Cerebellar cortex (tissue), 1 donor: ENCODE measurements around the gene SIVA1.

Source experiments
- DNase-seq: peaks from one replicate; pipeline ENCODE4 v3.0.0-alpha.2; 2015; ENCODE audit warnings: low spot score

SIVA1 gene, protein sequence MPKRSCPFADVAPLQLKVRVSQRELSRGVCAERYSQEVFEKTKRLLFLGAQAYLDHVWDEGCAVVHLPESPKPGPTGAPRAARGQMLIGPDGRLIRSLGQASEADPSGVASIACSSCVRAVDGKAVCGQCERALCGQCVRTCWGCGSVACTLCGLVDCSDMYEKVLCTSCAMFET

DNA sequence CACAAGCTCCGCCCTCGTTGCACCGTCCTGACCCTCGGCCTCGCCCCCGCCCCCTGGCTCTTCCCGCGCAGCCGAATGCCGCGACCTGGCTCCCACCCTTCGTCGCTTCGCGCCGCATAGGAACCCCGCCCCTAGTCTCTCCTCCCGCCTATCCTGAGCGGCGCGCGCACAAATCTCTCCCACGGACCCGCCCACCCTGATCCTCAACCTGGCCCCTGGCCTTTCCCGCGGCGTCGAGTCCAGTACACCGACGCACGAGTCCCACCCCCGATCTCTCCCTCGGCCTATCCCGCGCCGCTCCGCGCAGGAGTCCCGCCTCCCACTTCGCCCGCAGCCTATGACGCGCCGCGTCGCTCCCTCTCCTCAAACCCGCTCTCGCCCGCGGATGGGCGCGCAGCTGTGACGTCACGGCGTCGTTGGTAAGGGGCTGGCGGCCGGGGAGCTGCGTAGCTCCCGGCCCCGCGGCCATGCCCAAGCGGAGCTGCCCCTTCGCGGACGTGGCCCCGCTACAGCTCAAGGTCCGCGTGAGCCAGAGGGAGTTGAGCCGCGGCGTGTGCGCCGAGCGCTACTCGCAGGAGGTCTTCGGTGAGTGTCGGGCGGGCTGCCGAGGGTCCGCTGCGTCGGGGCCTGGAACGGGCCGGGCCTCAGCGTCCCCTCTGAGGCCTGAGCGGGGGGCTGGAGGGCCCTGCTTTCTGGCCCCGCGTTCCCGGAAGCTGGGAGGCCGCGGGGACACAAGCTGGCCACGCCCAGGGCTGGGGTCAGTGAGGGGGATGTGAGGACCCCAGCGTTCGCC lies at the start of gene SIVA1:
Gene SIVA1, plus strand, starts transcription at position 413 of the 793 bp plus-strand sequence. Its CDS starts 55 bp downstream, at position 468.
- peak; percentile 99 for DNase-seq

DNA sequence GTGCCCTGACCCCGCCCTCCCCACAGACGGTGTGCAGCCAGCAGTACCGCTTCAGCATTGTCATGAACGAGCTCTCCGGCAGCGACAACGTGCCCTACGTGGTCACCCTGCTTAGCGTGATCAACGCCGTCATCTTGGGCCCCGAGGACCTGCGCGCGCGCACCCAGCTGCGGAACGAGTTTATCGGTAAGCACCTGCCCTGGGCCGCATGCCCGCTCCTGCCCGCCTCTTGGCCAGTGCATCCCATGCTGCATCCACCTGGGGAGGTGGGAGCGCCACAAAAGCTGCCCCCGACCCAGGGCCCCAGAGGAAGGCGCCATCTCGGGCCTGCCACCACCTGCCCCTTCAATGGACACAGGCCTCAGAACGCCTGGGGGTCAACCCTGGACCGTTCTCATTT lies 49.7 kb upstream of the SIVA1 start:
- no peak for DNase-seq

DNA sequence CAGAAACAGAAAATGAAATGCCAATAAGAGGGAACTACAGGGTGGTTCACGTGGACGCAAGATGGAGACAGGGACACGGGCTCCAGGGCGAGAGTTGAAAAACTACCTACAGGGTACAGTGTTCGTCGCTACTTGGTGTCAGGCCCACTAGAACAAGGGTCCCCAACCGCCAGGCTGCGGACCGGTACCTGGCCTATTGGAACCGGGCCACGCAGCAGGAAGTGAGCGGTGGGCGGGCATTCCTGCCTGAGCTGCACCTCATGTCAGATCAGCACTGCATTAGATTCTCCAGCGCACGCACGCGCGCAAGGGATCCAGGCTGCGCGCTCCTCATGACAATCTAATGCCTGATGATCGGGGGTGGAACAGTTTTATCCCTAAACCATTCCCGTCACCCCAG lies 48.7 kb upstream of the SIVA1 start:
- DNase-seq: no peak

DNA sequence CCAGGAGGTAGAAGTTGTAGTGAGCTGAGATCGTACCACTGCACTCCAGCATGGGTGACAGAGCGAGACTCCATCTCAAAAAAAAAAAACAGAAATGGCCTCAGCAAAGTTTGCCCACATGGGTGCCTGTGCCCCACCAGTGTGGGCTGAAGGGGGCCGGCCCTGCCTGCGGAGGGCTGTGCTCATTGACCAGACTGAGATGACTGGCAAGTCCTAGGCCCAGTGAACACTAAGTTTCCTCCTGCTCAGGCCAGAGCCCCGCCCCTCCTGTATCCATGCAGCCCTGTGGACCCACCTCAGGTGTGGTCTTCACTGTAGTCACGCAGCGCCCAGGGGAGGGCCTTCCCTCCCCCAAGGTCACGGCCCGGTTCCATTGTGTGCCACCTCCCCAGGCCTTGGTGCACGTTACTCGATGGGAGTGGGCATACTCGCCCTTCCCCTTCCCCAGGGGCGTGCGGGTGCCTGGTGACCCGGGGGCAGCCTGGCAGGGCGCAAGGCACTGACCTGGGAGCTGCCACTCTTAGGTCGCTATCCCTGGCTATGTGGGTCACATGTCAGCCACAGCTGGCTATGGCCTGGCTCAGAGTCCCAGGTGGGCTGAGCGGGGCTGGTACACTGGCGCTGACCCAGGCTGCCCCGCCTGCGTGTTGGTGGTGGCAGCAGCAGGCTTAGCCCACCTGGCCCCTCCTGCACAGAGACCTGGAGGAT lies 47.5 kb upstream of the SIVA1 start:
- DNase-seq: no peak

DNA sequence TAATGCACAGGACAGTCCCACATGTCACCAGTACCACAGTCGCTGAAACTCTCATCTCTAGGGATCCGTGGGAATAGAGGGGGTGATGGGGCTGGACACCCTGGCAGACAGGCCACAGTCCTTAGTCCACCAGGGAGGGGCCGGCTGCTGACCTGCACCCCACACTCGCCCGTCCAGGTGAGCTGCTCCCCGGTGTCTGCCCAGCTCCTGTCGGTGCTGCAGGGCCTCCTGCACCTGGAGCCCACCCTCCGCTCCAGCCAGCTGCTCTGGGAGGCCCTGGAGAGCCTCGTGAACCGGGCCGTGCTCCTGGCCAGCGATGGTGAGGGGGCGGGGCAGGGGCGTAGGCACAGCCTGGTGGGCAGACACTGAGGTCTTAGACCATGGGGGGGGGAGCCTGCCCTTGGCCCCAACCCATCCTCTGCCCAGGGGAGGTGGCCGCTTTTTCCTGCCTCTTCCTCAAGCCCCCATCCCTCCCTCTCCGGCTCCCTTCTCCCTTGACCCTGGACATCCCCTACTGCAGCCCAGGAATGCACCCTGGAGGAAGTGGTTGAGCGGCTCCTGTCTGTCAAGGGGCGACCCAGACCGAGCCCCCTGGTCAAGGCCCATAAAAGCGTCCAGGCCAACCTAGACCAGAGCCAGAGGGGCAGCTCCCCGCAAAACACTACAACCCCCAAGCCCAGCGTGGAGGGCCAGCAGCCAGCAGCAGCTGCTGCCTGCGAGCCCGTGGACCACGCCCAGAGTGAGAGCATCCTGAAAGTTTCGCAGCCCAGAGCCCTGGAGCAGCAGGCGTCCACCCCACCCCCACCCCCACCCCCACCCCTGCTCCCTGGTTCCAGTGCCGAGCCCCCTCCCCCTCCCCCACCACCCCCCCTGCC lies 46.0 kb upstream of the SIVA1 start:
- no peak for DNase-seq

DNA sequence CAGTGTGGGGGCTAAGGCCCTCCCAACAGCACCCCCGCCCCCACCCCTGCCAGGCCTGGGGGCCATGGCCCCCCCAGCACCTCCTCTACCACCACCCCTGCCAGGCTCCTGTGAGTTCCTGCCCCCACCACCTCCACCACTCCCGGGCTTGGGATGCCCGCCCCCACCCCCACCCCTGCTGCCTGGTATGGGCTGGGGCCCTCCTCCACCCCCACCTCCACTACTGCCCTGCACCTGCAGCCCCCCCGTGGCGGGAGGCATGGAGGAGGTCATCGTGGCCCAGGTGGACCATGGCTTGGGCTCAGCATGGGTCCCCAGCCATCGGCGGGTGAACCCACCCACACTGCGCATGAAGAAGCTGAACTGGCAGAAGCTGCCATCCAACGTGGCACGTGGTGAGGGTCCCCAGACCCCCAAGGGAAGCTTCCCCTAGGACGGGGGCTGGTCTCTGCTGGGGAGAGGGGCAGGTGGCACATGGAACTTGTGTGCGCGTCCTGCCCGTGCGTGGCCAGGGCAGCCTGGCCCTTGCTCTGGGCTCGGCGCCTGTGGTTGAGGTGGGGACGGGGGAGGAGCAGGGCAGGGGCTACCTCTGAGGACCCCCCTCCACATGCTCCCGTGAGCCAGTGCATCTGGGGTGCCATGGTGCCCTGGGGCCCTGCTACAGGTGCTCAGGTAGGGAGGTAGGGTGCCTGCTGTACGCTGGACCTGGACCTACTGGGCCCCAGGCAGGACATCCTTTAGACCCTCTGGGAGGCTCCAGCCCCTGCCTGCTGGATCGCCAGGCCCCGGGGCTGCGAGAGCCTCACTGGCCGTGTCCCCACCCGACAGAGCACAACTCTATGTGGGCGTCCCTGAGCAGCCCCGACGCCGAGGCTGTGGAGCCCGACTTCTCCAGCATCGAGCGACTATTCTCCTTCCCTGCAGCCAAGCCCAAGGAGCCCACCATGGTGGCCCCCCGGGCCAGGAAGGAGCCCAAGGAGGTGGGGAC lies 45.0 kb upstream of the SIVA1 start:
- DNase-seq: no peak

DNA sequence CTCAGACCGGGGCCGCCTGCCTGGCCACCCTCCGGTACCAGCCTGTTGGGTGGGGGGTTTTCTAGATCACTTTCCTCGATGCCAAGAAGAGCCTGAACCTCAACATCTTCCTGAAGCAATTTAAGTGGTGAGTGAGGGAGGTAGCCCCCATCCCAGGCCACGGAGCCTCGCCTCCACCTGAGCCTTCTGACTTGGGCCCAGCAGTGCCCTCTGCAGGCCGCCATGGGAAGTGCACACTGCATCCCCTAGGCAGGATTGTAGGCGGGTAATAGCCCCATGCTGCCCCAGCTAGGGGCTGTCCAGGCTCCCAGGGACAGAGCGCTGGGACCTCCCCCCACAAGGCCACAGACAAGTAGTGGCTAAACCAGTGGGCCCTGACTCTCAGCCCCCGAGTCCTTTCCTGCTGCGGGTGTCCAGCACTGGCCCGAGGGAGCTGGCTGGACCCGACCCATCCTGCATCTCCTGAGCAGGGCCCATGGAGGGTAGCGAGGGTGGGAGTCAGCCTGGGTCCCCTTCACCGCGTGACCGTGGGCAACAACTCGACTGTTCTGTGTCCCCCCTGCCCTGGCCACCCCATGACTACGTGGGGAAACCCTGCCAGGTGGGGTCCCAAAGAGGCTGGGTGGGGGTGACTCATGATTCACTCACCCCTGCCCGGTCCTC lies 44.2 kb upstream of the SIVA1 start:
- peak; percentile 62 for DNase-seq

DNA sequence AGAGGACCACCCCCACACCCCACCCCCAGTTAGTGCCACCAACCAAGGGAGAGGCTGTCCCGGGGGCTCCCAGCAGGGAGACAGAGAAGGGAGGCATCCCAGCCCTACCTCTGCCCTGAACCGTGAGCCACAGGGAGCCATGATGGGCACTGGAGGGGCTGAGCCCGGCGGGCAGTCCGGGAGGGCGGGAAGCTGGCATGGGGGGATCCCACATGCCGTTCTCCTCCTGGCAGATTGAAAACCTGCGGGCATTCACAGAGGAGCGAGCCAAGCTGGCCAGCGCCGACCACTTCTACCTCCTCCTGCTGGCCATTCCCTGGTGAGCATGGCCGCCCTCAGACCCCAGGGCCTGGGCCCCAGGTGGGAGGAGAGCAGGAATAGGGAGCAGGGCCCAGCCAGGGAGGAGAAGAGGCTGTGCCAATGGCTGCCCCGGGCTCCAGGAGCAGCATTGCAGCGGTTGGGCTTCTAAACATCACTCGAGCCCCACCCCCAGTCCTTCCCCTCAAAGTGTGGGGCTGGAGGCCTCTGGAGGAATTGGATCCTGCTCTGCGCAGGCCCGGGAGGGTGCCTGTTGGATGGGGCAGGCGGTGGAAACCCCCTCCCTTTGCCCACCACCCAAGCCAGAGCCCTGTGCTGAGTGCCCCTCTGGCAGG lies 43.4 kb upstream of the SIVA1 start:
- no peak for DNase-seq

DNA sequence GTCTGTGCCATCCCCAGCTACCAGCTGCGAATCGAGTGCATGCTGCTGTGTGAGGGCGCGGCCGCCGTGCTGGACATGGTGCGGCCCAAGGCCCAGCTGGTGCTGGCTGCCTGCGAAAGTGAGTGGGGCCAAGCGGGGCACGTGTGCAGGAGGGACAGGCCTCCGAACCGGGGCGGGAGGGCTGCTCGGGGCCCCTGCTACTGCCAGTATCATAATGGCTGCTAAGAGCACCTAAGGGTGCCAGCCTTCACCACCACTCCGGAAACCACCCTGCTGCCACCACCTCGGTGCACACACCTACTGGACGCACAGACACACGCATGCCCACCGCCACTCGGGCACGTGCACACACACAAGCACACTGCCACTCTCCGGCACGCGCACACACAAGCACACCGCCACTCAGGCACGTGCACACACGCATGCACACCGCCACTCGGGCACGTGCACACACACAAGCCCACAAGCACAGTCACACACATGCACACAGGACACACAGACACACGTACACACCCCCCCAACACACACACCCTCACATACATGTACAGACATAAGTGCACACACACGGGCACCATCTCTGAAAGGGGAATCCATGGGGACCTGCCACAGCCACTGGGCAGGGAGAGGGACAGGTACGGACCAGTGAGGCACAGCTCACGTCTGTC lies 42.7 kb upstream of the SIVA1 start:
- DNase-seq: no peak

DNA sequence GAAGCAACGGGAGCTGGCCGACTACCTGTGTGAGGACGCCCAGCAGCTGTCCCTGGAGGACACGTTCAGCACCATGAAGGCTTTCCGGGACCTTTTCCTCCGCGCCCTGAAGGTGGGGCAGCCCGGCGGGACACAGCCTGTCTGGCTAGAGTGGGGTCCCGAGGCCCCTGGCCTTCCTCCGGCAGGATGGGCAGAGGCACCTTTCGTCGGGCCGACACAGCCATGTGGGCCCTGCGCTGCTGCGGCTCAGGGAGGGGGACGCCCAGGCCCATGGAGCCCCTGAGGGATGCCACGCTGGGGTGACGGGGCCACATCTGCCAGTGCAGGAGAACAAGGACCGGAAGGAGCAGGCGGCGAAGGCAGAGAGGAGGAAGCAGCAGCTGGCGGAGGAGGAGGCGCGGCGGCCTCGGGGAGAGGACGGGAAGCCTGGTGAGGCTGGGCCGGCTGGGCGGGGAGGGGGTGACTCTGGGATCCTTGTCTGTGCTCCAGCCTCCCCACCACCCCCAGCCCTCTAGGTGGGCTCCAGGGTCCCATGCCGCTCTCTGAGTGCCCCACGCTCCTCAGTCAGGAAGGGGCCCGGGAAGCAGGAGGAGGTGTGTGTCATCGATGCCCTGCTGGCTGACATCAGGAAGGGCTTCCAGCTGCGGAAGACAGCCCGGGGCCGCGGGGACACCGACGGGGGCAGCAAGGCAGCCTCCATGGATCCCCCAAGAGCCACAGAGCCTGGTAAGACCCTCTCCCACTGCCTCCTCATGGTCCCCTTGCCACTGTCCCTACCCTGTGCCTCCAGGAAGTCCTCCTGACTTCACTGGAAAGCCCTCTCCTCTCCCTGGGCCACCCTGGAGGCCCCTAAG lies 39.8 kb upstream of the SIVA1 start:
- DNase-seq: no peak

DNA sequence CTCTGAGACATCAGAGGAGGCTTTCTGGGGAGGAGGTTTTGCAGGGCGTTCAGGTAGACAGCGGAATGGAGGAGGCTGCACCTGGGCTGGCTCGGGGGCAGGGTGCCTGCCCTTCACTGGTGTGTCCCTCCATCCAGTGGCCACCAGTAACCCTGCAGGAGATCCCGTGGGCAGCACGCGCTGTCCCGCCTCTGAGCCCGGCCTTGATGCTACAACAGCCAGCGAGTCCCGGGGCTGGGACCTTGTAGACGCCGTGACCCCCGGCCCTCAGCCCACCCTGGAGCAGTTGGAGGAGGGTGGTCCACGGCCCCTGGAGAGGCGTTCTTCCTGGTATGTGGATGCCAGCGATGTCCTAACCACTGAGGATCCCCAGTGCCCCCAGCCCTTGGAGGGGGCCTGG lies 38.9 kb upstream of the SIVA1 start:
- no peak for DNase-seq

DNA sequence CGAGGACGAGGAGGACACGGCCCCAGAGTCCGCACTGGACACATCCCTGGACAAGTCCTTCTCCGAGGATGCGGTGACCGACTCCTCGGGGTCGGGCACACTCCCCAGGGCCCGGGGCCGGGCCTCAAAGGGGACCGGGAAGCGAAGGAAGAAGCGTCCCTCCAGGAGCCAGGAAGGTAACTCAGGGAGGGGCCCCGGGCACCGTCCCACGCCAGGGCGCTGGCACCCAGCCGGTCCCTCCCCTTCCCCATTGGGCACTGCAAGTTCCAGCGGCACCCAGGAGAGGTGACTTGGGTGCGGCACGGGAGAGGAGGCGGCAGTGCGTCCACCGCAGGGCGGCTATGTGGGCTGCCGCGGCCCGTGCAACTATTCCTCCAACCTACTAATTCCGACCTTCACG lies 38.3 kb upstream of the SIVA1 start:
- DNase-seq: no peak

DNA sequence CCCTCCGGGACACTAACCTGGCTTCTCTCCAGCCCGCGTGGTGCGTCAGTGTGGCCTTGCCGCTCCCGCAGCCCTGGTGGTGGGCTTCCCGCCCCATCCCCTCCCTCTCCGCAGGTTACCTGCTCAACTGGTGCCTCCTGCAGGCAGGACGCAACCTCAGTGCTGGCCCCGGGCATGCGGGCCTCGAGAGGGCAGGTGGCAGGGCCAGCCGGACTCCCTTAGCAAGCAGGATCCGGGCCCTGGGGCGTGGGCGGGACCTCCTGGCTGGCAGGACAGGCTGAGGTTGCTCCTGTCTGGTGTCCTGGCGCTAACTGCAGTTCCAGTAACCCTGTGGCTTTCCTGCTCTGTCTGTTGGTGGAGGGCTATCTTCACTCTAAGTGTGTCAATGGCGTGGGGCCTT lies 37.5 kb upstream of the SIVA1 start:
- DNase-seq: no peak

DNA sequence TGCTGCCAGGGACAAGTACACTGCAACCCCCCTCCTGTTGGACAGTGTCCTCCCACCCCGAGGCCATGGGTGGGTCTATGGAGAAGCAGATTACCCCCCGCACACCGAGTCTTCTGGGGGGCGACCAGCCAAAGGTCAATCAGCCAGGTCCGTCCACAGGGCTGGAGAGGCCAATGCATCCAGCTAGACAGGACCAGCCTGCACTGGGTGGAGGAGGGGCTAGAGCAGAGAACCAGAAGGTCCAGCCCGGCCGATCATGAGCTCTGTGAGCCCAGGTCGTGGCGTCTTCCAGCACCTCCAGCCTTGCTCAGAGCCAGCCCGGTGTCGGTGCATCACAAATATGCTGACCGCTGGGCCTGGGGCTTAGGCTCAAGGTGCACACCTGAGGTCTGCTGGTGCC lies 37.1 kb upstream of the SIVA1 start:
- no peak for DNase-seq

DNA sequence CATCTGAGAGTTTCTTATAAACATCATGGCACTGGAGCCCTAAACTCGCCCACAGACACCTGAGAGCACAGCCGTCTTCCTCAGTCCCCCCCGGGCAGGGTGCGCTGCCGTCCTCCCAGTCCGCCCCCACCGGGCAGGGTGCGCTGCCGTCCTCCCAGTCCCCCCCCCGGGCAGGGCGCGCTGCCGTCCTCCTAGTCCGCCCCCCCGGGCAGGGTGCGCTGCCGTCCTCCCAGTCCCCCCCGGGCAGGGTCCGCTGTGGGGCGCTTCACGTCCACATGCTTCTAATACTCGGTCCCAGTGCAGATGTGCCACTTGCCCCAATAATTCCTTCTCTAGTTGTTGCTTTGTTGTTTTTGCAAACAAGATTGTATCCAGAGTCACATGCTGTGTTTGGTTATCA lies 35.8 kb upstream of the SIVA1 start:
- no peak for DNase-seq

DNA sequence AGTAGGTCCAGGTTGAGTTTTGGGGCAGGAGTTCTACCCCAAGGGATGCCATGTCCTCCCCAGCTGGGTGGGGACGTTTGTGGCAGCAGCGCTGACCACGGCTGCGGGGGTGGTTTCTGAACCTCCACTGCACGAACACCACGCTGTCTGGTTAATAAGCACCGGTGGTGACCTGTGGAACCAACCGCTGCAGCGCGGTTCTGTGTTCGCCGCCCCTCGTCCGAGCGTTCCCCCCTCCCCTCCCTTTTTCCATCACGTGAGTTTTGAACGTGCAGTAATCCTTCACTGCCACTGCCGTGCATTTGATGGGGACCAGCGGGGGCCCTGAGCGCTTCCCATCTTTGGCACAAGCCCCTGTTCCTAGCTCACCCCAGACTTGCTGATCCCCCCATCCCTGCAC lies 35.3 kb upstream of the SIVA1 start:
- no peak for DNase-seq

DNA sequence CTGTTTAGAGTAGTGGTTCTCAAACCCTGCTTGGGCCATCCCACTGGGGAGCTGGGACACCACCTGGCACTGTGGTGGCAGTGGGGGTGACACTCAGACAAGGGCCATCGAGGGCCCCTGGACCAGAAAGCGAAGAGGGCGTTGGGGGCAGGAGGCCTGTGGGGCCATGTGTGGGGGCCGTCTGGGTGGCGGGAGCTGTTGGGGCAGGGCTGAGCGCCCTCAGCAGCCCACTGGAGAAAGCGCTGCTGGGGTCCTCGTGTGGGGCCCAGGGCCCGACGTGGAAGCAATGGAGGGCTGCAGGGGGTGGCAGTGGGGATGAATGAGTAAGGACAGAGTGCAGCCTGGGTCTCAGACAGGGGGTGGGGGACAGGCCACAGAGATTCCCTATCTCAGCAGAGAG lies 34.8 kb upstream of the SIVA1 start:
- DNase-seq: no peak

DNA sequence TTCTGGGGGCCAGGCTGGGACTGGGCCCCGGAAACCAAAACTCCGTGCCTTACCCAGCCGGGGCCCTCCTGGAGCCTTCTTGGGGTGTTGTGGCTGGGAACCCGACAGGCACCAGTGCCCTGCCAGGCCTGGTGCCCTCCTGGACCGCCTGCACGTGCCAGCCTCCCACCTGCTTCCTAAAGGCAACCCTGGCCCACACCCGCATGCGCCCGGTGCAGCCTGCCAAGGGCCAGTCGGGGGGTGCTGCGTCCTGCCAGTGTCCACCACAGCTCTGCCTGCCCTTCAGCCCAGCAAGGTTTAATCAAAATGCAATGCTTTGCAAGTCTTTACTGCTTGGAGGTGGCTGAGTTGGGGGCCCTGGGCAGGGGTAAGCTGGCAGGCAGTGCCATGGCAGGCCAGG lies 34.1 kb upstream of the SIVA1 start:
- DNase-seq: no peak
